T-helper 2 cell treated with Interferon-gamma antibody and Interleukin-4, amounts not matched to agents 100 ng/mL and 5 ng/mL, for 36 hours (primary cell): ENCODE data around the gene USP19. TPM values are rescaled to one million over a fixed set of nuclear protein-coding genes. Genes with fewer than 3 reads are reported as not detected.

Experiments
- intact Hi-C: fragments of 100-400 bp; cut with micrococcal nuclease; formaldehyde crosslinking; loops from one replicate; pipeline ENCODE4 v1.15.1; 2023
- total RNA-seq: library from RNA; stranded (reverse); gene quantifications from 2 replicates; pipeline ENCODE4 v1.2.3, GENCODE V29; 2022

Gene USP19
- total RNA-seq, 1 donor from 2014 or later = 61.2 TPM

DNA sequence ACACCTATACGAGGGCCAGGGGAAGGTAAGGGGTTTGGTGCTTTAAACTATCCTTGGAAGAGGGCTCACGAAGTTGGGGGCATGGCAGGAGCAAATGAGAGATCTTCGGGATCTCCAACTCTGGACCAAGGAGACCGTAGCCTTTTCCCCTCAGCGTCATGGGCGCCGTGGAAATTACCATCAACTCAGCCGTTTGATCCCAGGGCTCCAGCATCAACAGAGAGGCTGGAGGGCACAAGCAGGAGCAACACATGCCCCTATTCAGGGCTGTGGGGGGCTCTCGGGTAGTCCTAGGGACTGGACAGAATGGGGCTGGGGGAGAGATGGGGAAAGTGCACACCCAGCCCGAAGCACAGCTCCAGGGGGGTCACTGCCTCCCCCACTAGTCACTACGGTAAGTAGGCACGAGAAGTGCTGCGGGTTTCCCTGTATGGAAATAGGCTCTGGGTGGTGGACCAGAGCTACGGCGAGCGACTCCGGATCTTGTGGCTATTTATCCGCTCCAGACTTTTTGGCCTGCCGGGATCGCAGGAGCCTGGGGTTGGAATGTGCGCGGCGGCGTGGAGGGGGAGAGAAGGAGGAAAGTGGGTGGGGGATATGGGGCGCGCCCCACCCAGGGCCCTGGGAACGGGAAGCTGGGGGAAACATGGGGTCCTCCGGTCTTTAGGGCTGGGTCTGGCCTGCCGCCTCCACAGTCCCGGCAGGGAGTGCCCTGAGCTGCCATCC is 12.8 kb upstream of the USP19 start:
- intact Hi-C loops = no loop called here

DNA sequence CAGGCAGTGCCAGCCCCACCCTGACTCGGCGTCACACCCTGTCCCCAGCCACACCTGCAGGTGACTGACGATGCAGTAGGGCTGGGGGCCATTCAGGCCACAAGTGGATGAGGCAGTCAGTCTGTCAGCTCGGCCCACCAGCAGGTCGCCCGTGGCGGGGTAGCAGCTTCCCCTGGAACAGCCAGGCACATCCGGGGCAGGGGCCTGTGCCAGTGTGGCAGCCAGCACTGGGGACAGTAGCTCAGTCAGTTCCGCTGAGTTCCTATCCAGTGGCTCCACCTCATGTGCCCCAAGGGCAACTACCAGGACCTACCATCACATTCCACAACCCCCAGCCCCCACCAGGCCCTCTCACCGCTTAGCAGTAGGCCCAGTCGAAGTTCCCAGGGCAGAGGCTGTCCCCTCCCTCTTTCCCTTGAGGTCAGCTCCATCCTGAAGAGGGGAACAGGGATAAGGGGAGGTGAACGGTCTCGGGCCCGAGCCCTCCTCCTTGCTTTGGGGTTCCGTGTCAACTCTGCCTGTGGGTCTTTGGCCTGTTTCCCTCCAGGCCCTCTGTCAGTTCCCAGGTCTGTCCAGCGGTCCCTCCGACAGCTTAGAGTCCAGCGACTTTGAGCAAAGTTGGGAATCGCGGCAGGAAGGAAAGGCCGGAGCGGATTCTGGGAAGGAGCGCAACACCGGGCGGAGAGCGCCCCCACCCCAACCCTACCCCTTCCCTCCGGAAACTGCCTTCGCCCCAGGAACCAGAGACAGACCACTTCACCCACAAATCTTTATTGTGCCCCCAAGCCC is 12.0 kb upstream of the USP19 start, which contains the start of gene LAMB2:
LAMB2 (minus strand) TSS at position 614 of the 789 bp plus-strand sequence; CDS start at position 431, 183 bp downstream.
- intact Hi-C loops = no loop called here

DNA sequence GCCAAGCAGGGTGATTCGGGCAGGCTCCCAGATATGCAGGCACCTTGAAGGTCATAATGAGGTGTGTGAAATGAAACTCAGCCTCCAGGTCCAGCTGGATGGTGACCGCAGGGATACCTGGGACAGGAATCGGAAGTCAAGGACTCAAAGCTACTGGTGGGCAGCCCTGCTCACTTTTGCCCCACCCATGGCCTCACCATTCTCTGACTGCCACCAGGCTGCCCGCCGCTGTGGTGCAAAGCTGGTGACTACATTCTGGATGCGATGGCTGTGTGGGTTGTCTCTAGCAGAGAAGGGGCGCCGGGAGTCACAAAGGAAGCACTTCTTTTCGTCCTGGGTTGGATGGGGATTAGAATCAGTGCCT is 11.4 kb upstream of the USP19 start:
- intact Hi-C loops = no loop called here

DNA sequence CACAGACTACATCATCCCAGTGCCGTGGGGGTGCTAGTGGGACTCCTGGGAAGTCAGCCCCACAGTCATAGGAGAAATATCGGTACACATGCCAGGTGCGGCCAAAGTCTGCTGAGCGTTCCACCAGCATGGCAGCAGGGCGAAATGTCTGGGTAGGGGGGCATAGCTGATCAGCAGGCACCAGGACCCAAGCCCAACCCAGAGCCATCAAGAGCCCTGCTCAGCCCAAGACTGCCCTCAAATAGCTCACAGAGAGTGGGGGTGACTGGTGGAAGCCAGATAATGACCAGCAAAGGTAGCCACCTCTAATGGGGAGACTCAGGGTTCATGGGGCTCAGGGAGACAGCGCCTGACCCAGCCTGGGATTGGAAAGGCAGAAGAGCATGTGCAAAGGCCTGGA is 11.0 kb upstream of the USP19 start:
- intact Hi-C loops = no loop called here

DNA sequence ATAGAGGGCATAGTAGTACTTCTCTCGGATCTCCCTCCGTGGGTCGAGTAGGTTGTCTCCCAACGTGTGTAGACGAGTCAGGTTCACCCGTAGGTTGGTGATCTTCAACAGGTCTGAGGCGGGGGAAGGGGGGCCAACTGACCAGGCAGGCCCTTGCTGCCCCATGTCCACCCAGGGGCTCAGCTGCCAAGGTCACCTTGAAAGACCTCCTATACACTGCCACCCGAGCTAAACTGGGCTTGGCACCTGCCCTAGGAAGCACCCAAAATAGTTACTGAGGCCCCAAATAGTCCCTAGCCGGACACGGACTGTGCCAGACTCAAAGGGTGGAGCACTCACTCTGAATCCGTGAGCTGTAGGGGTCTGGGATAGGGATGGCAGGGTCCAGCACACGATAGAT is 10.4 kb upstream of the USP19 start:
- intact Hi-C loops = no loop called here

DNA sequence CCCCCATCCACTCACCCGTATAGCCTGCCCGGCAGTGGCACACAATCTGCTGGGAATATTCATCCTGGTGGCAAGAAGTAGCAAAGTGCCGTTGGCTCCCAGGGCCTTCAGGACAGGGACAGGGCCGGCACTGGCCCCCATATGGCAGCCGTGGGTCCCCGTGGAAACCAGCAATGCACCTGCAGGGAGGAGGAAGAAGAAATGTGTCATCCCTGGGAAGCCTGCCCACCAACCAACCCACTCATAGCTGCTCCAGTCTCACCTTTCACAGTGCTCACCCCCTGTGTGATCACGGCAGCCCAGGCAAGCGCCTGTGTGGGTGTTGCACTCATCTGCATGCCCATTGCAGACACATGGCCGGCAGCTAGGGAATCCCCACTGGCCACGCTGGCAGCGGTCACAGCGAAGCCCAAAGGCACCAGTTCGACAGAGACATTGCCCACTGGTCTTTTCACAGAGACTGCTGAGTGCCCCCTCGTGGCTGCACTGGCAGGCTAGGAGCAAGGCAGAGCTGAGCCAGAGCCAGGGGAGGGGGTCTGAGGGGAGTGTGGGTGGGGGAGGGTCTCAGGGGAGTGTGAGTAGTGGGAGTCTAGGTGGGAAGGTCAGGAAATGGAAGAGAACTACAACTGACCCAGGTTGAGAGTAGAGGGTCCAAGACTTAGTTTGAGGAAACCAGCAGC is 4.5 kb upstream of the USP19 start:
- intact Hi-C loops = no loop called here

DNA sequence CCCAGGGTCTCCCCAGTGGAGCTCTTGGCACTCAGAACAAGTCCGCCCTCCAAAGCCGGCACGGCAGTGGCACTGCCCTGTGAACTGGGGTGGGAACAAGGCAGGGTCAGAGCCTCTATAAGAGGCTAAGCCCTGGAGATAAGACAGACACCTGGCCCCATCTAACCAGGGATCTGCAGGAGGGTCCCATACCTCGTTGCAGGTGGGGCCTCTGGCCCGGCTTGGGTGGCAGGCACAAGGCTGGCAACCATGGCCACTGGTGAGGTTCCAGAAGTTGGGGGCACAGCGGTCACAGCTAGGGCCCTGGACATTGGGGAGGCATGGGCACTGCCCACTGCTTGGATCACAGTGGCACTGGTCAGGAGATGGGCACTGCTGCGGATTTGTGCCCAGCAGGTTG is 3.6 kb upstream of the USP19 start:
- intact Hi-C loops = no loop called here

DNA sequence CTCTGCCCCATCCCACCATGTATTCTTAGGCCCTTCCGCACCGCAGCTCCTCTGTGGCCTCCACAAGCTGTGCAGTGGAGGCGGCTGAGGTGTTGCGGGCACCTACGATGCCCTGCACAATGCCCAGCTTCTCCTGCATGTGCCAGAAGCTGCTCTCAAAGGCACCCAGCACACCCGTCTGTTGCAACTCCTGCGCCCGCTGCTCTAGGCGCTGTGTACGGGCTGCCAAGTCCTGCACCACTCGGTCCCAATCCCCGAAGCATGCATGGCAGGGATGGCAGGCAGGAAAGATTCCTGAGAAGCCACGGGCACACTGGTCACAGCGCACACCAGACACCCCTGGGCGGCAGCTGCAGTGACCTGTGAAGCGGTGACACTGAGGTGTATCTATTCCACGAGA is 3.1 kb upstream of the USP19 start:
- intact Hi-C loops = no loop called here

DNA sequence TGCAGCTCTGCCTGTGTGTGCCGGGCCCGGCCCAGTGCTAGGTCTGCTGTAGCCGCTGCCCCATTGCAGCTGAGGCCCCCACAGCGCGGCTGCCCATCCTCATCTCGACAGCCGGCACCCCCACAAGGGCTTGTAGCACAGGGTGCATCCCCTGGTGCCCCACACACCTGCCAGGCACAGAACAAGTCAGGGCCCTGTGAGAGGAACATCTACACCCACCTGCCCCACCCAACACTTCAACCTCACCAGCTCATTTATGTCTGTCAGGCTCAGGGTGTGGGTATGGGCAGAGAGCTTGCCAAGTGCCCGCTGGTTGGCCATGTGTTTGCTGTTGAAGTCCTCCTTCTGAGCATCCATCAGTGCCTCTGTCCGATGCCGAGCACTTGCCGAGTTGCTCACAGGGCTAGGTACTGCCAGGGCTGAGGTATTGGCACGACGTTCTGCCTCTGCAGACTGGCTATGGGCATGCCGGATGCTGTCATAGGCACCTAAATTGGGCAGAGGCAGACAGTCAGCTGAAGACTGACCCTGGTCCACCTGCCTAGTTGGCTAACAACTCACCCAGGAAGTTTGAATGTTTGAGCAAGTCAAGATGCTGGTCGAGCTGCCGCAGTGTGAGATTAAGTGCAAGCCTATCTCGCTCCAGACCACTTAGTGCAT is 2.4 kb upstream of the USP19 start:
- intact Hi-C loops = no loop called here

DNA sequence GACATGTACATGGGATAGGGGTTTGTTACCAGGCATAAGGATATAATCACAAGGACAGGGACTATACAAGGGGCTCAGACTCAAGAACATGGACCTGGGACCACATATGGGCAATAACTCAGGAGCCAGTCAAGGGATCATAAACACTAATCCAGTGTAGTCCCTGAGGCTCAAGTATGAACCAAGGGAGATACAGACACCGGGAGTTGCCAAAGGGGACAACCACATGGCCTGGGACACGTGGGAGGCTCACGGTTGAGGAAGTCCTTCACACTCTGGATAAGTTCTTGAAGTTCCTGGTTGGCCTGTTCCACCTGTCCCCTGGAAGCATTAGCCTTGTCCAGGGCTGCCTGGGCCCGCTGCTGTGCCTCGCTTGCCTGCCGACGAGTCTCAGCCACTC is 1.8 kb upstream of the USP19 start:
- intact Hi-C loops = no loop called here

DNA sequence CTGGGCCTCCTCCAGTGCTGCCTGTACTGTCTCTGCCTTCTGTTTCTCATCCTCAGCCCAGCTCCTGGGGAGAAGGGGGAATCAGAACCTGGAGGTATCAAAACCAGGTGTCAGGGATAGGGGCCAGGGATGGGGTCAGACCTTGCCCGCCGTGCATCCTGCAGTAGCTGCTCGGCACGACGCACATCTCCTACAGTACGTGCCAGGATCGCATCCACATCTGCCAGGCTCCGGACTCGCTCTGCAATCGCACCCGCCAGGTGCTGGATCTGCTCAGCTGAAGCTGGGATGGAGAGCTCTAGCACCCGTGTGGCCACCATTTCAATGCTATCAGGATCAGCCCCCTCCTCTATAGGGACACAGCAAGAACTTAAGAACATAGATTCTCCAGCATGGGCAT is 1.4 kb upstream of the USP19 start:
- intact Hi-C loops = no loop called here

DNA sequence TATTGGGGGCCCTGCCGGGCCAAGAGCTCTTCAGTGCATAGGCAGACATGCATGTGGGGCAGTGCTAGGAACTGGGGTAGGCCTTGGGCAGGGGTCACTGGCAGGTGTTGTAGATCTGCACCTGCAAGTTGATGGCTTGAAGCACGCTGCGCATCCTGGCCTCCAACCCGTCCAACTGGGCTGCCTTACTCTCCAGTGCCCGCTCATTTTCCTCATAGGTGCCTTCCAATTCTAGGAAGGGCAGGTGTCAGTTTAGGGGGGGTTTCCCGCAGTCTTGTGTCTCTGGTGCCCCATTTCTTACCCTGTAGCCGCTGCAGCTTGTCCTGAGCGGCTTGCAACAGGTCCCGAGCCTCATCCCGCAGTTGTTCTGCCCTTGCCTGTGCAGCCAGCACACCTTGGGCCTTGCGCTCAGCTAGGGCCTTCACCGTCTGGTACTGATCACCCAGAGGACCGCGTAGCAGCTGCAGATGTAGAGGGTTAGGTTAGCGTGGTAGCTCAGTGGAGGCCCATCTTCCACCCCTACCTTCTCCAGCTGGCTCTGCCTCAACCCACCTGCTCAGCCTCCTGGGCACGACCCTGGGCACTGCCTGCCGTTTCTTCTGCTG is 611 bp upstream of the USP19 start:
- intact Hi-C loops = loop anchor here (2.0 kb wide), 2 partner anchors 16 to 50 kb away; partner anchors contain the start of genes KLHDC8B and QARS1

DNA sequence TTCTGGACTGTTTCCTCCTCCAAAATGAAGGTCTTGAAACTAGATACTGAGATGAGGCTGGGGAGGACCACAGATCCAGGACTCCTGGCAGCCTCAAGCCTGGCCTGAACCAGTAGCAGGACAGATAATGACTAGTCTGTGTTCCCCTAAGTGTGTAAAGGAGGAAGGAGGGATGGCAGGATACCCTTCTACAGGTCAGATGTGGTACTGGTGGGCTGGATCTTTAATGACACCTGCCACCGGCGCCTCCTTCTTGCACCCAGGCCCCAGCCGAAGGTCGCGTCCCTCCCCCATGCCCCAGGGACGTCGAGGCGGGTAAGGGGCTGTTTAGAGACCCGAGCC is 556 bp downstream of the USP19 start:
- intact Hi-C loops = loop anchor here (1.0 to 2.0 kb wide), 4 partner anchors 15 to 99 kb away; partner anchors contain the start of genes KLHDC8B, QARS1 and QRICH1

DNA sequence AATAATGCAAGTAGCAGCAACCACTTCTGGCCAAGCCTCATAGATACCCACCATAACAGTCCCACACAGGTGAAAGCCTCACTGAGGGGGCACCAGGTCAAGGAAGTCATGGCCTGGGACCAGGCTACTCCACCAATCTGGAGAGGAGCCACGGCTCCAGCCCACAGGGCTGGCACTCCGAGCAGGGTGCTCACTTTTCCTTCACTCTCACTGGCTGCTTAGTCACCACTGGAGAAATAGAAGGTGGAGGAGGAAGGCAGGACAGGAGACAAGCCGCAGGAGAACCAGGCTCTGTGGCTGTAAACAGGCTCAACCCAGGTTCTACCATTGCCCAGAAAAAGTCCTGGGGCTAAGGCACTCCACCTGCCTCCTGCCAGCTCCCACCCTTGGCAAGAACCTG is 1.2 kb downstream of the USP19 start:
- intact Hi-C loops = no loop called here

DNA sequence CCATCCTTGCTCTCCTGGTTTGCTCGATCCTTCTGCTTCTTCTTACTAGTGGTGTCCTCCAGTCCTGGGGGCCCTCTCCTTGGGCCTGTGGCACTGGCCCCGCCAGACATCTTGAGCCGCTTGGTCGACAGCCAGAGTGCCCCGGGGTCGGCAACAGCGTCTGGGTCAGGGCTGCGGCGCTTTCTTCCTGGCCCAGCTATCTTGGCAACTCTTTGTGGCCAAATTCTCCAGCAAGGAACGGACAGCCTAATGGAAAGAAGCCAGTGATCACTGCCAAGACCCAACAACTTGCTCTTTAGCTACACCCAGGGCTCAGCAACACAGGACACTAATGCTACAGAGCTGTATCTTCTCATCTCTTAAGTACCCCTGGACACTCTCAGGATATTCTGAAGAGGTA is 1.6 kb downstream of the USP19 start:
- intact Hi-C loops = no loop called here

DNA sequence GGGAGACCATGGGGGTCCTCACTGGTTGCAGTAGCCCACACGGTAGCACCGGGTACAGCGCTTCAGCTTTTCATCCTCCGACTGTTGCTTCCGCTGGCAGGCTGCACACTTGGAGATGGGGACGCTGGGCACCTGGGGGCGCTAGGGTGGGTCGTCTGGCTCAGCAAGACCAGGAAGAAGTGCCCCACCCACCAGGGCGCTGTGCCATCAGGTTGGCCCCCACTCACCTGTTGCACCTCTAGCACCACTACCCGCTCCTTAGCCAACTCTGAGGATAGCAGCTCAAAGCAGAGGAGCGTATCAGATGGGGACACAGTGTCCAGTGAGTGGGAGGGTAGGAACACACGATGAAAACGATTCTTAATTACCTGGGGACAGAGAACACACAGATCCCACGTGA is 8.4 kb downstream of the USP19 start:
- intact Hi-C loops = no loop called here

DNA sequence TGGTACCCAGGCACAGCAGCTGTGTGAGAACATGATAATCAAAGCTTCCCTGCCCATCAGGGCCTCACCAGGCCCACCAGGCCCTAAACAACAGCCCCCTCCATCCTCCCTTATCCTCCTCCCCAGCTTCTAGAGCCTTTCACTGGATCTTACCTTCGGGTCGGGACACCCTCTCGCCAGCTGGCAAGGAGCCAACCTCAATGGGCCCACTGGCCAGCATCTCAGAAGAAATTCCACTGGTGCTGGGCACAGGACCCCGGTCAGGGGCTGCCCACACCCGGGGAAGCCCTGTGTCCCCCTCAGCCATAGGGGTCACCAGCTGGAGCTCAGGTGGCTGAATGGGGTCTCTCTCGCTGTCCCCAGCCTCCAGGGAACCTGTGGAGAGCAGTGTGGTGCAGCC is 9.3 kb downstream of the USP19 start:
- intact Hi-C loops = no loop called here

DNA sequence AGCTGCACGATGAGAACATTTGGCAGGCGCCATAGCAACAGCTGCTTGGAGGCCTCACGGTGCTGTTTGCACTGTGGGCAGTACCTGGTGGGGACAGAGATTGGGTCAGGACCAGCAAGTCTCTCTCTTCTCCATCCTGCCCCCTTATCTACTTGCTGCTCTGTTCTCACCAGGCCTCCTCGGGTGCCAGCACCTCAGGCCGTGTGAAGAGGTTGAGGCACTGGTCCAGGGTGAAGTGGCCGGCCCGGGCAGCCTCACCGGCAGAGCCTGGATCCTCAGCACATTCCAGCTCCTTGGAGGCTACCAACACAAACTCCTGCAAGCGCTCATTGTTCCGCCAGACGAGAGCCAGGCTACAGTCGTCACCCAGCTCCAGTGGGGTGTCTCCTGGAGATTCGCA is 9.8 kb downstream of the USP19 start:
- intact Hi-C loops = no loop called here

DNA sequence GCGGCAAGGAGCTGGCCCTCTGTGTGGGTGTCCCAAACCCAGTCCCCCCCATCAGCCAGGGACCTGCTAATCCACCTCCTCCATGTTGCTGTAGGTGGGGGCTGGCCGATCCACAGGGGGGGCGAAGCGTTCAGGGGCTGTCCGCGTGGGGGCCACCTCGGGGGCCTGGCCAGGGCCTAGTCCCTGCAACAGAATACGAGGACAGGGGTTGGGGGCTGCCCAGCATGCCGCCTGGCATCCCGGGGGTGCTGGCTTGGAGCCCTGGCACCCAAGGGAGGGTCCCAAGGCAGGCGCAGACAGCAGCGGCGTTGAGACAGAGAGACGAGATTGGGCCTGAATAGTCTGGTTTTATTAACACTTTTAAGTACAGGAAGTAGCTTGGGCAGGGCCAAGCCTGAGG is 12.3 kb downstream of the USP19 start:
- intact Hi-C loops = no loop called here

DNA sequence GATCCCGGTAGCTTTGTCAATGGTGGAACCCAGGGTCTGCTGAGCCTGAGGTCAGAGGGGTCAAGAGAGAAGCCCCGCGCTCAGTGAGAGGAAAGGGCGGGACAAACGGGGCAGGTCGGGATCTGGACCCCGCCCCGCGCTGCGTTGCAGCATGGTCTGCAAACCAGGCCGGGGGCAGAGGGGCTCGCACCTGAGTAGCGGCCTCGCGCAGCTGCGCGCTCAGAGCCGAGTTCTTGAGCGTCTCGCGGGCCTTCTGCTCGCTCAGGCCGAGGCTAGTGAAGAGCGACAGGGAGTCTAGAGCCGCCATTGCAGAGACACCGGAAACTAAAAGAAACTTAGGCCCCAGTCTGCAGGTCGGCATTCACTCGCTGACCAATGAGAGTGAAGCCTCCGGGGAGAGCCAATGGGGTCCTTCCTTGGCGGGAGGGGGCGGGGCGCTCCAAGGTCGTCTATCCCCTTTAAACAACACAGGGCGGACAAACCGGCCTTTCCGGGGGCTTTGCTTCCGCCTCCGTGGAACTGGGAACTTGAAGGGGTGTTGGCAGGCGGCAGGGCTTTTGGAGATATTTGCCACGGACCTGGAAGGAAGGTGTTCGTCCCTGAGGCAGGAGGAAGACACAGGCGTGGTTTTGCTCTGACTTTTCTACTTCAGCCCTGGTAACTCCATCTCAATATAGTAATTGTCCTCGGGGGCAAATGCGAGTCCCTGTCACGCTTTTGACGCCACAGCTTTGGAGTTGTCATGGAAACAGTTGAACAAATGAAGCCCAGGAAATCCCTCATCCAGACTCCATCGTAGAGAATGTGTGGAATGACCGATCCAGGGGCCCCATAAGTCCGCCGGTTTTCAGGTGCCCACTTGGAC is 16.0 kb downstream of the USP19 start, which contains the start of gene QARS1:
QARS1 (minus strand) TSS at position 331 of the 865 bp plus-strand sequence; CDS start at position 307, 24 bp downstream.
- intact Hi-C loops = loop anchor here (1.0 to 2.0 kb wide), 3 partner anchors 10 to 76 kb away; partner anchors contain the start of genes IMPDH2, QRICH1 and USP19
